IMR-90 (cell line): ENCODE measurements around the gene CLDN24.

Experiments
- BHLHE40 ChIP-seq: fragments of 150-350 bp; IDR thresholded peaks from 2 replicates; pipeline ENCODE4 v1.6.1; 2016; ENCODE audit warnings: mild to moderate bottlenecking, low read depth, low read length
- CEBPB ChIP-seq: IDR thresholded peaks from 2 replicates; pipeline ENCODE4 v1.6.1; 2012; ENCODE audit warnings: low read depth, low read length, improper control_type of control experiment
- CHD1 ChIP-seq: IDR thresholded peaks from 2 replicates; pipeline ENCODE4 v1.6.1; 2012; ENCODE audit warnings: low read depth, low read length, improper control_type of control experiment
- FOS ChIP-seq: fragments of 150-350 bp; IDR thresholded peaks from 2 replicates; pipeline ENCODE4 v1.6.1; 2016; ENCODE audit warnings: low read depth, low read length
- MAFK ChIP-seq: IDR thresholded peaks from 2 replicates; pipeline ENCODE4 v1.6.1; 2012; ENCODE audit warnings: low read depth, low read length, improper control_type of control experiment
- MAZ ChIP-seq: IDR thresholded peaks from 2 replicates; pipeline ENCODE4 v1.6.1; 2012; ENCODE audit warnings: low read depth, mild to moderate bottlenecking, low read length, improper control_type of control experiment, moderate library complexity, borderline replicate concordance
- POLR2A ChIP-seq: IDR thresholded peaks from 2 replicates; pipeline ENCODE4 v1.6.1; 2012; ENCODE audit warnings: mild to moderate bottlenecking, low read depth, low read length
- RAD21 ChIP-seq: IDR thresholded peaks from 2 replicates; pipeline ENCODE4 v1.6.1; 2012; ENCODE audit warnings: low read length, improper control_type of control experiment
- RFX5 ChIP-seq: IDR thresholded peaks from 2 replicates; pipeline ENCODE4 v1.8.0; 2012; ENCODE audit warnings: low read depth, mild to moderate bottlenecking, low read length, moderate library complexity
- TF ChIP-seq, protein P1 (sequence below): conservative IDR thresholded peaks from 2 replicates; pipeline ENCODE4 v1.5.1; 2012; ENCODE audit warnings: mild to moderate bottlenecking, low read depth, low read length, improper control_type of control experiment

DNA sequence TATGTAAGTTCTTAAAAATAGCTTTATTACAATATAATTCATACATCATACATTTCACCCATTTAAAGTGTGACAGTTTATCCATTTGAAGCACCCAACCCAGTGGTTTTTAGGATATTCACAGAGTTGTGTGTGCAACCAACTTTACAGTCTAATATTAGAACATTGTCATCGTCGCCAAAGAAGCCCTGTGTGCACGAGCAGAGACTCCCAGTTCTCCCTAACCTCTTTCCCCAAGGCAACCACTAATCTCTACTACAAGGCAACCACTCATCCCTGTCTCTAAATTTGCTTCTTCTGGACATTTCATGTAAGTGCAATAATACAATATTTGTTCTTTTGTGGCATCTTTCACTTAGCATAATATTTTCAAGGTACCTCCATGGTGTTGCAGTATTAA lies 49.8 kb downstream of the CLDN24 start:
- TF ChIP-seq POLR2A (no peak), CEBPB (no peak), BHLHE40 (no peak), RFX5 (no peak), MAFK (no peak), RAD21 (no peak), MAZ (no peak), CHD1 (no peak), FOS (no peak)
- TF ChIP-seq, protein P1, sequence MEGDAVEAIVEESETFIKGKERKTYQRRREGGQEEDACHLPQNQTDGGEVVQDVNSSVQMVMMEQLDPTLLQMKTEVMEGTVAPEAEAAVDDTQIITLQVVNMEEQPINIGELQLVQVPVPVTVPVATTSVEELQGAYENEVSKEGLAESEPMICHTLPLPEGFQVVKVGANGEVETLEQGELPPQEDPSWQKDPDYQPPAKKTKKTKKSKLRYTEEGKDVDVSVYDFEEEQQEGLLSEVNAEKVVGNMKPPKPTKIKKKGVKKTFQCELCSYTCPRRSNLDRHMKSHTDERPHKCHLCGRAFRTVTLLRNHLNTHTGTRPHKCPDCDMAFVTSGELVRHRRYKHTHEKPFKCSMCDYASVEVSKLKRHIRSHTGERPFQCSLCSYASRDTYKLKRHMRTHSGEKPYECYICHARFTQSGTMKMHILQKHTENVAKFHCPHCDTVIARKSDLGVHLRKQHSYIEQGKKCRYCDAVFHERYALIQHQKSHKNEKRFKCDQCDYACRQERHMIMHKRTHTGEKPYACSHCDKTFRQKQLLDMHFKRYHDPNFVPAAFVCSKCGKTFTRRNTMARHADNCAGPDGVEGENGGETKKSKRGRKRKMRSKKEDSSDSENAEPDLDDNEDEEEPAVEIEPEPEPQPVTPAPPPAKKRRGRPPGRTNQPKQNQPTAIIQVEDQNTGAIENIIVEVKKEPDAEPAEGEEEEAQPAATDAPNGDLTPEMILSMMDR = no peak
